HG03457 (cell line): Measurements from ENCODE around the gene PTK7.
"Not testable (repeated sequence)": the region's sequence is repeated elsewhere in the genome, so short reads cannot be mapped to it uniquely, and the experiment has no call there.

Experiments
- ATAC-seq: cut with Tn5 transposase; IDR thresholded peaks from one replicate; pipeline ENCODE4 v1.9.1; 2021; ENCODE audit warnings: moderate number of reproducible peaks; ENCODE audit not compliant: unreplicated experiment

The PTK7 gene

GRCh38 chr6:43113431-43114260 is 37.5 kb downstream of the PTK7 start:
- no peak for ATAC-seq

GRCh38 chr6:43115365-43115764 is 39.3 kb downstream of the PTK7 start:
- no peak for ATAC-seq

GRCh38 chr6:43117466-43117865 is 41.4 kb downstream of the PTK7 start:
- not testable (repeated sequence) for ATAC-seq

GRCh38 chr6:43119482-43119881 is 43.4 kb downstream of the PTK7 start:
- no peak for ATAC-seq

GRCh38 chr6:43120101-43120763 is 44.1 kb downstream of the PTK7 start:
- no peak for ATAC-seq

GRCh38 chr6:43120944-43121913 is 45.1 kb downstream of the PTK7 start:
- no peak for ATAC-seq

- ATAC-seq: no peak
These were observed 46.0 kb downstream of the PTK7 start for GRCh38 chr6:43122146-43122545.

GRCh38 chr6:43123461-43124314 is 47.6 kb downstream of the PTK7 start:
- ATAC-seq: no peak

- no peak for ATAC-seq
These were observed 48.4 kb downstream of the PTK7 start for GRCh38 chr6:43124481-43124880.

- no peak for ATAC-seq
These were observed 49.0 kb downstream of the PTK7 start for GRCh38 chr6:43125119-43125518.

- ATAC-seq: no peak
These were observed 49.4 kb downstream of the PTK7 start for GRCh38 chr6:43125555-43125954.

GRCh38 chr6:43127180-43127579 is 51.1 kb downstream of the PTK7 start:
- no peak for ATAC-seq

GRCh38 chr6:43127877-43128276 is 51.8 kb downstream of the PTK7 start:
- ATAC-seq: no peak

- ATAC-seq: no peak
These were observed 52.8 kb downstream of the PTK7 start for GRCh38 chr6:43128926-43129325.

GRCh38 chr6:43129434-43130194 is 53.5 kb downstream of the PTK7 start:
- ATAC-seq: no peak

- no peak for ATAC-seq
These were observed 54.3 kb downstream of the PTK7 start for GRCh38 chr6:43130429-43130828.

- ATAC-seq: not testable (repeated sequence)
These were observed 55.3 kb downstream of the PTK7 start for GRCh38 chr6:43131379-43131778.

- ATAC-seq: no peak
These were observed 62.2 kb downstream of the PTK7 start for GRCh38 chr6:43138267-43138666.

- not testable (repeated sequence) for ATAC-seq
These were observed 63.9 kb downstream of the PTK7 start for GRCh38 chr6:43139973-43140372.

- ATAC-seq: no peak
These were observed 65.5 kb downstream of the PTK7 start for GRCh38 chr6:43141644-43142043.
